ENCODE data around the gene SAMD13. TPM values are rescaled to one million over a fixed set of nuclear protein-coding genes. Genes with fewer than 3 reads are reported as not detected.

The SAMD13 gene
- total and polyA plus RNA-seq, 7 donors: 0.41 to 31.8 (median 3.0) TPM

DNA sequence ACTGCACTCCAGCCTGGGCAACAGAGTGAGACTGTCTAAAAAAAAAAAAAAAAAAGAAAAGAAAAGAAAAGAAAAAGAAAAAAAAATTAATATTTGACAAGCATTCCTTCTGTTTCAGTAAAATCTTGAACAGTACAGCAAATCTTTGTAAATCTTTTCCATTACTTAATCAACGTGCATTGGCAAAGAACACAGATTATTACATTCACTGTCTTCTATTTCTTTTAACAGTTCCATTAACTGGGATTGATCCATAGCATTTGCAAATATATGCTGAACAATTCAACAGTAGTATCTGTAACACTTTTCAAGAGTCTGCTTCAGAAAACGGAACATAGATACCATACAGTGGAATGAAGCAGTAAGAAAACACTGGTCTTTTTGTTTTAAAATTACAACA lies 9.8 kb downstream of the SAMD13 start:
- no peak for TF ChIP-seq POLR2AphosphoS5 (IDR thresholded peaks at IDR 0.05)
- TF ChIP-seq EP300 (IDR thresholded peaks at IDR 0.05): no peak
- no peak for TF ChIP-seq POLR2A (IDR thresholded peaks at IDR 0.05)
- TF ChIP-seq, protein P1, sequence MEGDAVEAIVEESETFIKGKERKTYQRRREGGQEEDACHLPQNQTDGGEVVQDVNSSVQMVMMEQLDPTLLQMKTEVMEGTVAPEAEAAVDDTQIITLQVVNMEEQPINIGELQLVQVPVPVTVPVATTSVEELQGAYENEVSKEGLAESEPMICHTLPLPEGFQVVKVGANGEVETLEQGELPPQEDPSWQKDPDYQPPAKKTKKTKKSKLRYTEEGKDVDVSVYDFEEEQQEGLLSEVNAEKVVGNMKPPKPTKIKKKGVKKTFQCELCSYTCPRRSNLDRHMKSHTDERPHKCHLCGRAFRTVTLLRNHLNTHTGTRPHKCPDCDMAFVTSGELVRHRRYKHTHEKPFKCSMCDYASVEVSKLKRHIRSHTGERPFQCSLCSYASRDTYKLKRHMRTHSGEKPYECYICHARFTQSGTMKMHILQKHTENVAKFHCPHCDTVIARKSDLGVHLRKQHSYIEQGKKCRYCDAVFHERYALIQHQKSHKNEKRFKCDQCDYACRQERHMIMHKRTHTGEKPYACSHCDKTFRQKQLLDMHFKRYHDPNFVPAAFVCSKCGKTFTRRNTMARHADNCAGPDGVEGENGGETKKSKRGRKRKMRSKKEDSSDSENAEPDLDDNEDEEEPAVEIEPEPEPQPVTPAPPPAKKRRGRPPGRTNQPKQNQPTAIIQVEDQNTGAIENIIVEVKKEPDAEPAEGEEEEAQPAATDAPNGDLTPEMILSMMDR (IDR thresholded peaks at IDR 0.05): no peak
- no peak overlapping the region for H3K27ac ChIP-seq
- 93 to 98% methylated on average over 2 of the region's 2 CpGs for WGBS, 2 donors
- H3K4me1 ChIP-seq: no peaks in the 10 kb centered on the region
- H3K4me3 ChIP-seq: no peak overlapping the region
- no peaks in the 10 kb centered on the region for H3K27me3 ChIP-seq
- intact Hi-C loops (cut with DNase I): no loop called here
- no peaks in the 10 kb centered on the region for H3K9me3 ChIP-seq
- DNase-seq: no peak
- no peaks in the 10 kb centered on the region for H3K36me3 ChIP-seq

DNA sequence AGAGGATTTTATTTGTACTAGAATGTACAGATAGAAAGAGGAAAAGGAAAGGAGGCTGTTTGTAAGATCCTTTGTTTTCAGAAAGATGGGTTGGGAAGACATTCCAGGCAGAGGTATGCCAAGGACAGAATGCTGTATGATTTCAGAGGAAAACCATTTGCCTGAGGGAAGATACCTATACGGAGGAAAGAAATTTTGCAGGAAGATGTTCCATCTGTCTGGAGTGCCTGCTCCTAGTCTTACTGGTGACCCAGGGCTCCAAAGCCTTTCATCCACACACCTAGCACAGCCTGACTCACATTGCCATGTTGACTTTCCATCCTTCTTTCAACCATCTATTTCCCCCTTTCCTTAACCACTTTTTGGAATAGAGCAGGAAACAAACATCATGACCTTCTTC lies 18.2 kb downstream of the SAMD13 start:
- WGBS, 2 donors: 83 to 87% methylated on average over 1 of the region's 1 CpG

GRCh38 chr1:84327830-84328229 lies 26.3 kb downstream of the SAMD13 start:
- H3K27me3 ChIP-seq: no peaks in the 10 kb centered on the region
- H3K9me3 ChIP-seq: no peaks in the 10 kb centered on the region
- 87 to 90% methylated on average over 3 of the region's 3 CpGs for WGBS, 2 donors
- TF ChIP-seq, protein P1 (IDR thresholded peaks at IDR 0.05): no peak
- TF ChIP-seq EP300 (IDR thresholded peaks at IDR 0.05) (no peak), POLR2A (IDR thresholded peaks at IDR 0.05) (no peak), POLR2AphosphoS5 (IDR thresholded peaks at IDR 0.05) (no peak)
- H3K36me3 ChIP-seq: no peaks in the 10 kb centered on the region
- no peak for DNase-seq
- H3K27ac ChIP-seq: no peak overlapping the region
- intact Hi-C loops (cut with DNase I): no loop called here
- no peak overlapping the region for H3K4me3 ChIP-seq
- H3K4me1 ChIP-seq: no peaks in the 10 kb centered on the region

More for the DNA sequence above, 18.2 kb downstream of the SAMD13 start:
- DNase-seq: no peak
- Histone ChIP-seq H3K27ac (no peak overlapping the region), H3K9me3 (no peaks in the 10 kb centered on the region), H3K27me3 (no peaks in the 10 kb centered on the region), H3K4me1 (no peaks in the 10 kb centered on the region), H3K36me3 (no peaks in the 10 kb centered on the region), H3K4me3 (no peak overlapping the region)
- TF ChIP-seq POLR2AphosphoS5 (IDR thresholded peaks at IDR 0.05) (no peak), EP300 (IDR thresholded peaks at IDR 0.05) (no peak)
- intact Hi-C loops (cut with DNase I): no loop called here

DNA sequence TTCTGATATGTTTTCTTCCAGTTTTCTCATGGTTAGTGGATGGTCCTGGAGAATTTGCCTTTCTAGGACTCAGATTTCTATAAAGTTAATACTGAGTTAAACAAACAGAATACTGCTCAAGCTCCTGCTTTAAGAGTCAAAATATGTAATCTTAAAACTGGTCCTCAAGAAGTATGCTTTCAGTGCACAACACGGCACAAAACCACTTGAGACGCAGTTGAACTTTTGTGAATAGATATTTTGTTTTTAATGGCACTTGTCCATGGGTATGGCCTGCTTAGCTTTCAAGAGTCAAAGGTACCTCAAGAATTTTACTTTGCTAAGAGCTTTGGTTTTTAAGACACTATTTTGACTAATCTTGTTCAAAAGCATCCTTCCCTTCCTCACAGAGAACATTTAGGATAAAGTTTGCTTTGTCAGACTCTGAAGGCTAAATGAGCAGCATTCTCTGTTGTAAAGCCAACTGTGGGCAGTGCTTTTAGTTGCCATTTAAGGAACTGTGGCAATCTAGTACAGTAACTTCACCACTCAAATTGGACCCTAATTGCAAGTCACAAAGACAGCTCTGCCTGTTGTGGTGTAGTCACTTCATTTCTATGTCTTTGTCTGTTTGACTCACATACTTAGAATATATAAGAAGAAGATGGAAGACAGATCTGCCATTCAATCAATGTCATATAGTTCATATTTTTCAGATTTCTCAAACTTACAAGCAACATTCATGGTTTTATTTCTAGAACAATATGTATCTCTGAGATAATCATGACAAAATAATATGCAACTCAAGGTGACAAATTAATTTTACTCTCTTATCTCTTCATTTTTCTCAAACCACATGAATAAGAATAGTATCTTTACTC lies 28.8 kb downstream of the SAMD13 start:
- Histone ChIP-seq H3K4me3 (no peak overlapping the region), H3K4me1 (no peaks in the 10 kb centered on the region), H3K36me3 (no peaks in the 10 kb centered on the region), H3K27ac (no peak overlapping the region), H3K27me3 (no peaks in the 10 kb centered on the region), H3K9me3 (peaks cover 0 to 1% (median 0%) of the 10 kb centered on the region in 4 donors)
- no peak for TF ChIP-seq POLR2A (IDR thresholded peaks at IDR 0.05)
- no peak for TF ChIP-seq POLR2AphosphoS5 (IDR thresholded peaks at IDR 0.05)
- TF ChIP-seq, protein P1 (IDR thresholded peaks at IDR 0.05): no peak
- no peak for TF ChIP-seq EP300 (IDR thresholded peaks at IDR 0.05)
- no peak for DNase-seq
- WGBS, 2 donors: 94% methylated on average over 2 of the region's 2 CpGs
- intact Hi-C loops (cut with DNase I): no loop called here

GRCh38 chr1:84339503-84339902 lies 38.0 kb downstream of the SAMD13 start:
- 73 to 88% methylated on average over 3 of the region's 3 CpGs for WGBS, 2 donors
- no peaks in the 10 kb centered on the region for H3K27me3 ChIP-seq
- no peak for DNase-seq
- peaks cover 0 to 7% (median 0%) of the 10 kb centered on the region in 4 donors for H3K9me3 ChIP-seq
- H3K4me3 ChIP-seq: no peak overlapping the region
- TF ChIP-seq, protein P1 (IDR thresholded peaks at IDR 0.05): no peak
- TF ChIP-seq POLR2AphosphoS5 (IDR thresholded peaks at IDR 0.05): no peak
- TF ChIP-seq POLR2A (IDR thresholded peaks at IDR 0.05): no peak
- no peak for TF ChIP-seq EP300 (IDR thresholded peaks at IDR 0.05)
- no peak overlapping the region for H3K27ac ChIP-seq
- no peaks in the 10 kb centered on the region for H3K36me3 ChIP-seq
- H3K4me1 ChIP-seq: no peaks in the 10 kb centered on the region
- intact Hi-C loops (cut with DNase I): no loop called here

Measured in sigmoid colon (tissue), 7 donors.